Inflammatory macrophage treated with lipopolysaccharide for 4 hours (primary cell): Measurements from ENCODE around the gene SFSWAP.
"Not testable (repeated sequence)": the region's sequence is repeated elsewhere in the genome, so short reads cannot be mapped to it uniquely, and the experiment has no call there.

ENCODE experiments used
- DNase-seq: peaks from one replicate; pipeline ENCODE4 v3.0.0-alpha.2; 2020

The SFSWAP gene

DNA sequence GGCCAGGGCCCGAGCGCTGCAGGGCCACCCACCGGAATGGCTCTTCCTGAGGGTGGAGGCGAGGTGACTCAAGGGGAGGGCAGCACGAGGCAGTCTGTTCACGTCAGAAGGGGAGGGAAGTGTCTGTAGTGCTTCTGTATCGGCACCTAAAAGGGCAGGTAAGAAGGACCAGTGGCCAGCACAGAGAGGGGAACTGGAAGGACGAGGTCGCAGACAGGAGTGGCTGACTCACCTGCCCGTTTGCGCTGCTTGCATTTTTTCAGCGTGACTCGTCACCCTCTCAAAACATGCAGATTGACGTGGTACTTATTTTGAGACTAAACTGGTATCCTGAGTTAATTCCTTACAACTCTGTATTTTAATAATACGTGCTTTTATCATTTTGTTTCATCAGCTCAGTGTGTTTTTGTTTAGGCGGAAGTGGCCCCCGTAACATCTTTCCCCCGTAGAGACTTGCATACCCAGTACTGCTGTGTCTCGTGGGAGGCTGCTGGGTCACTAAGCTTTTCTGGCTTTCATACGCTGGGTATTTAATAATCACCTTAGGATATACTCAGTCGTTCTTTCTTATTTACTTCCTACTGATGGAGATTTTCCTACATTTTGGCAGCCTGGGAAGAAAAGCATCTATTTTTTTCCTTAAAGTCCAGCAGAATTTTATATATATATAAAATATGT is 26.4 kb downstream of the SFSWAP start:
- DNase-seq: no peak

DNA sequence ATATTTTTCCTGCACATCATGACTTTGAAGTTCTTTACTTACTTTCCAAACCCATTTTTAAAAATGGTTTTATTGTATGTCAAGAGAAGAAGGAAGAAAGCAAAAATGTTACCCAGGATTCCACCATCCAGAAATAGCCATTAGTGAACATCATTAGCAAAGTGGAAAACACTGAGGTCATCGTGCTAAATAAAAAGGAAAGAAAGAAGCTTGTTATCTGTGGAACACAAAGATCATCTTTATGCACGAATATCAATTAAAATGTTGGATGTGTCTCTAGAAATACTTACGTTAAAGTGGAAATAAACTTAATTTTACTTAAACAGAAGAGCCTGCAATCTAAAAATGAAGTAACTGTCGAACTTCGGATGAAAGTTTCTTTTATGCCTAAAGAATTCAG is 27.3 kb downstream of the SFSWAP start:
- DNase-seq: no peak

DNA sequence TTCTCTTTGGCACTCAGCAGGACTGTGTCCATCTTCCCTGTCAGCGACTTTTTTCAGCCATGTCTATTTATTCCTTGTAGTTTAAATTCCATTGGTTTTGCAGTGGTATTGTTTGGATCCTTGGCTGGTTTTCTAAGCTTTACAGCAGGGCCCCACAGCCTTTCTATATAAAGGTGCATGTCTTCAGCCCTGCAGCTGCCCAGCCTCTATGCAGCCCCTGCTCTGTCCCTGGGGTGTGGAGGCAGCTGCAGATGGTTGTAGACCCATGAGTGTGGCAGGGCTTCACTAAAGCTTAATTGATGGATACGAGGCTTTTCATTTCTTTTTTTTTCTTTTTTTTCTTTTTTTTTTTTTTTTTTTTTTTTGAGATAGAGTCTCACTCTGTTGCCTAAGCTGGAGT is 29.7 kb downstream of the SFSWAP start:
- no peak for DNase-seq

DNA sequence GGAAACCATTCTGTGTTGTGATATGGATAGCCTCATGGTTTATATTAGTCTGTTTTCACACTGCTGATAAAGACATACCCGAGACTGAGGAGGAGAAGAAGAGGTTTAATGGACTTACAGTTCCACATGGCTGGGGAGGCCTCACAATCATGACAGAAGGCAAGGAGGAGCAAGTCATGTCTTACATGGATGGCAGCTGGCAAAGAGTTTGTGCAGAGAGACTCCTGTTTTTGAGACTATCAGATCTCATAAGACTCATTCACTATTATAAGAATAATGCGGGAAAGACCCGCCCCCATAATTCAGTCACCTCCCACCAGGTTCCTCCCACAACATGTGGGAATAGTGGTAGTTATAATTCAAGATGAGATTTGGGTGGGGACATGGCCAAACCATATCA is 31.9 kb downstream of the SFSWAP start:
- not testable (repeated sequence) for DNase-seq

DNA sequence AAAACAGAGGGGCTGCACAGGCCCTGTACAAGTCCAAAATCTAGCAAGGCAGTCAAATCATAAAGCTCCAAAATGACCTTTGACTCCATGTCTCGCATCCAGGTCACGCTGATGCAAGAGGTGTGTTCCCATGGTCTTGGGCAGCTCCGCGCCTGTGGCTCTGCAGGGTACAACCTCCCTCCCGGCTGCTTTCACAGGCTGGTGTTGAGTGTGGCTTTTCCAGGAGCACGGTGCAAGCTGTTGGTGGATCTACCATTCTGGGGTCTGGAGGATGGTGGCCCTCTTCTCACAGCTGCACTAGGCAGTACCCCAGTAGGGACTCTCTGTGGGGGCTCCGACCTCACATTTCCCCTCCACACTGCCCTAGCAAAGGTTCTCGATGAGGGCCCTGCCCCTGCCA is 32.5 kb downstream of the SFSWAP start:
- not testable (repeated sequence) for DNase-seq

DNA sequence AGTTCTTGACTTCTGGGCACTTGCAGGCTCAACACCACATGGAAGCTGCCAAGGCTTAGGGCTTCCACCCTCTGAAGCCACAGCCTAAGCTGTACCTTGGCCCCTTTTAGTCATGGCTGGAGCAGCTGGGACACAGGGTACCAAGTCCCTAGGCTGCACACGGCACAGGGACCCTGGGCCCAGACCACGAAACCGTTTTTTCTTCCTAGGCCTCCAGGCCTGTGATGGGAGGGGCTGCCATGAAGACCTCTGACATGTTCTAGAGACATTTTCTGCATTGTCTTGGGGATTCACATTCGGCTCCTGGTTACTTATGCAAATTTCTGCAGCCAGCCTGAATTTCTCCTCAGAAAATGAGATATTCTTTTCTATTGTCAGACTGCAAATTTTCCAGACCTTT is 33.0 kb downstream of the SFSWAP start:
- DNase-seq: not testable (repeated sequence)

DNA sequence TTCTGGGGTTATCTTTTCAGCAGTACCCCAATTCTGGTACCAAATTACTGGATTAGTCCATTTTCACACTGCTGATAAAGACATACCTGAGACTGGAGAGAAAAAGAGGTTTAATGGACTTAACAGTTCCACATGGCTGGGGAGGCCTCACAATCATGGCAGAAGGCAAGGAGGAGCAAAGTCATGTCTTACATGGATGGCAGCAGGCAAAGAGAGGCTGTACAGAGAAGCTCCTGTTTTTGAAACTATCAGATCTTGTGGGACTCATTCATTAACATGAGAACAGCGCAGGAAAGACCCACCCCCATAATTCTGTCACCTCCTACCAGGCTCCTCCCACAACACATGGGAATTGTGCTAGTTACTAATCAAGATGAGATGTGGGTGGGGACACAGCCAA is 33.8 kb downstream of the SFSWAP start:
- not testable (repeated sequence) for DNase-seq

DNA sequence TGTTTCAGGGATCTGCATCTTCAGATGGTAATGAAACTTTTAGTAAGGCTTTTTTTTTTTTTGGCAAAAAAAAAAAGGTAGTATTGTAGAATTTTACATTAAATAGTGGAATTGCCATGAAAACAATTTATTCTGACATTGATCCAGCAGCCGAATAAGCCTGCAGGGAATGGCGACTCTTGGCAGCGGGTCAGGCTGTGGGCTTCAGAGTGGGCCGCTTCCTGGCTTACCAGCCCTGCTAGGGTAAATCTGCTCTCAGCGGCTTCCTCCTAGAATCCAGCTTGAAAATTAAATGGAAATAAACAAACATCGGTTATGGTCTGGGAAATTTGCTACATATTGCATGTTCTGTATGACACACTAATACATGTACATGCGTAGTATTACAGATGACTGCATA is 34.8 kb downstream of the SFSWAP start:
- DNase-seq: no peak

DNA sequence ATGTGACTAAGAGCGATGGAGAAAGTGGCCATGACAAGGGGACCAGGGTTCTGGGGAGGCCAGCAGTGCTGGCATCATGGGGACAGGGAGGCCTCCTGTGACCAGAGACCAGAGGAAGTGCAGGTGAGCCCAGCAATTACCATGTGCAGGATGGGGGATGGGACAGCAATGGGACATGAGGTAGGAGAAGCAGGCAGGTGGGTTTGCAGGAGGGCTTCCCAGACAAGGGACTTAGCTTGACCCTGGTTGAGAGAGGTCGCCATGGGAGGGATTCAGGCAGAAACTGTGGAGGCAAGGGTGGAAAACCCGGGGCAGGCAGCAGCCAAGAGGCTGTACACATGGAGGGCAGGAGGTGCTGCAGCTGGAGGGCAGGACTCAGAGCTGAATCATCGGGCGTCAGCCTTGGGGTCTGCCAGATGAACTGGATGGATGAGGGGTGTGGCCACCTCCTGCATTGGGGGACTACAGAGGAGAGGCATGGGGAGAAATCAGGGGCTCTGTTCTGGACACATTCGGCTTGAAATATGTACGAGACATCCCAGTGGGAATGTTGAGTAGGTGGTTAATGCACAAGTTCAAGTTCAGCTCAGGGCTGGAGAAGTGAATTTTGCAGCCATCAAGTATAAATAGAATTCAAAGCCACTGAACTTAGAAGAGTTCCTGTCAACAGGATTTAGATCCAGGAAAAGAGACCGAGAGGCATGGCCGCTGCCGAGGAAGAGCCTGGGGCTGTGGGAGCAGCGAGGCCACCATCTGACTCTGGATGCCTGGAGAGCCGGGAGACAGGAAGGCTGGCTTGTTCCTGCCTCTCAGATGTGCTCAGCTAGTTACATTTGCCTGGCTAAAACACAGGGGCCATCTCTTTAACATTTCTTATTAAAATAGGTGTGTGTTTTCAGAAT is 36.6 kb downstream of the SFSWAP start:
- DNase-seq: no peak

DNA sequence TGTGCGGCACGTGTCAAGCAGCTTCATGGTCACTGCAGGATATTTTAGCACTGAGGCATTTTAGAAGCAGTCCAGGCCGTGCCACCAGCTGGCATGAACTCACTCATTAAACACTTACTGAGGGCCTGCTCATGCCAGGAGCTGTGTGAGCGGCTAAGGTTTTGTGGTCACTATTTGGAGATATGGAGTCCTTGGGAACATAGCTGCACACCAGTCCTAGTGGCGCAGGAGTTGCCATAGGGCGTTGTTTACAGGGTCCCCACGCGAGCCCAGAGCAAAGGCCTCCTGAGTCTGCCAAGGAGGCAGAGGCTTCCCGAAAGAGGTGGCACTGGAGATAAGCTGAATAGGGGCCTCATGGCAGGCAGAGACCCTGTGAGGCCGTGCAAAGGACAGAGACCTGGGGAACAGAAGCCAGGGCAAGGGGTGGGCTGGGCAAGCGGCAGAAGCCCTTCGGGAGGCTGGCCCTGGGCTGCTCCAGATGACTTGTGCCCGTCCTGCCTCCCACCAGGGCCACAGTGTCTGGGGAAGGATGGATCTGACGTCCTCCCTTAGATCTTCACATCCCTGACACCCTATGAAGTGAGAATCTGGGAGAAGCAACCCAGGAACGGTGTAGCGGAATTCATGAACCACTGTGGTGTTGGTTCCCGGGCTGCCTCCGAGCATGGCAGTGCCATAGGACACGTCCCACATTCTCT is 38.9 kb downstream of the SFSWAP start:
- DNase-seq: no peak

DNA sequence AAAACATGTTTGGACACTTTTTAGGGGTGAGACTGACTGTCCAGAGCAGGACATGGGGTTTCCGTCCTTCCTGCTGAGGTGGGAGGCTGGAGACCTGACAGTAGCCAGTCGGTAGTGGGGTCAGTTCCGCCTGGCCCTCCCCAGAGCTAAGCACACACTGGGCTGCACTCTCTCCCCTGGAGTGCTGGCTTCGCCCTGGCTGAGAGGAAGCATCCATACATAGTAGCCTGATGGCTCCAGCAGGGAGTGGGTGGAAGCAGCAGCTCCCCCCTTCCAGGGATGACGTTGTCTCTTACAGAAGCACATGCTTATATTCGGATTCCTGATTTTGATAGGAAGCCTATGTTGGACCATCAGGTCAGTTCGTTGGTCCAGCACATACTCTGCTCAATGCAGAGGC is 40.4 kb downstream of the SFSWAP start:
- DNase-seq: no peak

DNA sequence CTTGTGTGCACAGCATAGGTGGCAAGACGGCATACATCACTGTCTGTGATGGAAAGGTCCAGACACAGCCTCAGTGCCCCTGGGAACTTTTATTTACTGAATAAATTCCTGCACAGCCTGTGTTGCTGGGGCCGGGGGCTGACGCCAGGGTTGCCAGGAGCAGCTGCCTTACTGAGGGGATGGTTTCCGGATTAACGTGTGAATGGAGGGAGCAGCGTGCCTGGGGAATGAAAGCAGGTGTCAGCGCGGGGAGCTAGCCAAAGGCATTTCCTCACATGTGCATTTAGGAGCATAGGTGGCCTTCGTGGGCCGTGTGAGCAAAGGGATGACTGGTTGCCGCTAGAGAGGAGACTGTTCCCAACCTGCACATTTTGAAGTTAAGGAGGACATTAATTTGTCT is 41.6 kb downstream of the SFSWAP start:
- no peak for DNase-seq

DNA sequence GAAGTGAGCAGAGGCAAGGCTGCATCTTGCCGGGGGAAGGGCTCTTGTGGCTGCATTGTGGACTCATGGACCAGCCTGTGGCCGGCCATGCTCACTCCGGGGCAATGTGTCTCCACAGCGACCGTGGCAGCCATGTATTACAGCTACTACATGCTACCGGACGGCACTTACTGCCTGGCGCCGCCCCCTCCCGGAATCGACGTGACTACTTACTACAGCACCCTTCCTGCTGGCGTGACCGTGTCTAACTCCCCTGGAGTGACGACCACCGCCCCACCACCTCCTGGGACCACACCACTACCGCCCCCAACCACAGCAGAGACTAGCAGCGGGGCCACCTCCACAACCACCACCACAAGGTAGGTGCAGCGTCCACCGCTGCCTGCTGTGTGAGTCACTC is 42.1 kb downstream of the SFSWAP start:
- no peak for DNase-seq

DNA sequence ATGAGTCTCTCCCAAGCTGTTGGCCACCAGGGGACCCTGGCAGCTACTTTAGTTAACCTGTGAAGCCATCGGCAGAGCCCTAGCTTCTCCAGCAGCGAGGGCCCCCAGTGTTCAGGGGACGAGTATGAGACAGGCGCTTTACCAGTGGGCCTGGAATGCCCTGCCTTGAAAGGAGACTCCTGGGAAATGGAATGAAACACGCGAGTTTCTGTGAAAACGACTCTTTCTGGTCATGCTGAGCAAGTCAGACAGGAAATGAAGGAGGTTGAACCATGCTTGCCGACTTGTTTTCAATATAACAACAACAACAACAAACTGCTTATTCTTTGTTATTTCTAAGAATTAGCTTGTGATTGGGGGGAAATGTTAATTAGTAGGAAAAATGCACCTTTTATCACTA is 42.9 kb downstream of the SFSWAP start:
- no peak for DNase-seq

DNA sequence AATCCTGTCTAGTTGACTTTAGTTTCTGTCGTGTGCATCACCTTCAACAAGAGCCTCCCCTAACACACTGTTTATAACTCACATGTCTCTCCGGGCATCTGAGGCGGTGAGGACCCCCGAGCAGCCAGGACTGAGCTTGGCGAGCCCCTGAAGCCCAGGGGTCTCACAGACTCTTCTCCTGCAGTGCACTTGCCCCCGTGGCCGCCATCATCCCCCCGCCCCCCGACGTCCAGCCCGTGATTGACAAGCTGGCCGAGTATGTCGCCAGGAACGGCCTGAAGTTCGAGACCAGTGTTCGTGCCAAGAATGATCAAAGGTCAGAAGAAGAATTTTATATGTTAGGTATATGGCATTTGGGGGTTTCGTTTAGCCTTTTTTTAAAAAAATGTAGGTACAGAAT is 43.3 kb downstream of the SFSWAP start:
- DNase-seq: no peak

DNA sequence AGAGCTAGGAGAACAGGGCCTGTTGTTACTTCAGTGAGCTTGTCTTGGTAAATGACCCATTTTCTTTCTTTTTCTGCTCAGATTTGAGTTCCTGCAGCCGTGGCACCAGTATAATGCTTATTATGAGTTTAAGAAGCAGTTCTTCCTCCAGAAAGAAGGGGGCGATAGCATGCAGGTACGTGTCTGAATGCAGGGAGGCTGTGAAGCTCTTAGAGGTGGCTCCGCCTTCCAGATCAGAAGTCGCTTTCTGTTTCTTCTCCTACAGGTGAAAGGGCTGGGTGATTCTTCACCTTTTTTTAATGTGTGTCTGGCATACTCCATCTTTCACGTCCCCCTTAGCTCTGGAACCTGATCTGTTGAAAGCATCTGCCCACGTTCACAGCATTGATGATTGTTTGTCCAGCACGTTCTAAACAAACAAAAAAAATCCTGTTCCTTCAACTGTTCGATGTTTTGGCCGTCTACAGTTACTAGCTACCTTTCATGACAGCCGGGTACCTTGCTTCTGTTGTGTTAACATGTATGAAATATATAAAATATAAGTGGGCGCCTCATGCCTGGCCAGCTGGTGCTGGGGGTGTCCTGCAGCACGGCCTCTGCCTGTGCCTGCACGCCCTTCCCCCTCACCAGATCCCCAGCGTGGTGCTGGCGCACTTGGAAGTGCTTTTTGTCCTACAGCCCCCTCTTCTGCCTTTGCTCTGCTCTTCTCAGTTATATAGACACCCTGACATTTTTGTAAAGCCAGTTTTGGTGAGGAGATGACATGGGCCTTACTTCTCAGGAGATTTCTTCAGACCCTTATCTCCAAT is 44.6 kb downstream of the SFSWAP start:
- DNase-seq: peak; percentile 14

DNA sequence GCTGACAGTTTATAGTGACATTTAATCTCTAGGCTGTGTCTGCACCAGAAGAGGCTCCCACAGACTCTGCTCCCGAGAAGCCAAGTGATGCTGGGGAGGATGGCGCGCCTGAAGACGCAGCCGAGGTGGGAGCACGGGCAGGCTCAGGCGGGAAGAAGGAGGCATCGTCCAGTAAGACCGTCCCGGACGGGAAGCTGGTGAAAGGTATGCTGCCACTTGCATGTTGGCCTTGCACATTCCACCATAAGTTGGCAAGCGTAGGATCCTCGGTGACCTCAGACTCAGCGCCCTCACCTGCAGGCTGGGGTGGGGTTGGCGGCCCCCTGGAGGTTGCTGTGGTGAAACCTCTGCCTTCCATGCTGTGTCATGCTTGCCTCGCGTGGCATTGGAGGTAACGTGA is 45.6 kb downstream of the SFSWAP start:
- no peak for DNase-seq

DNA sequence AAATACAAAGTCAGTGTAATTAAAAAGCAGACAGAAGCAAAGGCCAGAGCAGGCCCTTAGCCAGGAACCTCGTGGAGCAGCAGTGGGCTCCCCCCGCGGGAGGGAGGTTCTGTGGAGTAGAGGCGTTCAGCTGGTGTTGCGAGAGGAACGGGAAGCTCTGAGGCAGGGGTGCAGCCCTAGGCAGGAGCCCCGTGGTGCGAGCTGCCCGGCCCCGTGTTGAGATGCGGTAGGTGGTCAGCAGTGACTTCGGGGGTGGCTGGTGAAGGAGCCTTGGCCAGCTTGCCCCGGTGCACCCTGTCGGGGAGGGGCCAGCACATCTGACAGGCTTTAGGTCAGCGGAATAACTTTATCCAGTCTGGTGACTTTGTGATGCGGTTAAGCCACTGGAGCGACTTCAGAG is 46.2 kb downstream of the SFSWAP start:
- DNase-seq: no peak

DNA sequence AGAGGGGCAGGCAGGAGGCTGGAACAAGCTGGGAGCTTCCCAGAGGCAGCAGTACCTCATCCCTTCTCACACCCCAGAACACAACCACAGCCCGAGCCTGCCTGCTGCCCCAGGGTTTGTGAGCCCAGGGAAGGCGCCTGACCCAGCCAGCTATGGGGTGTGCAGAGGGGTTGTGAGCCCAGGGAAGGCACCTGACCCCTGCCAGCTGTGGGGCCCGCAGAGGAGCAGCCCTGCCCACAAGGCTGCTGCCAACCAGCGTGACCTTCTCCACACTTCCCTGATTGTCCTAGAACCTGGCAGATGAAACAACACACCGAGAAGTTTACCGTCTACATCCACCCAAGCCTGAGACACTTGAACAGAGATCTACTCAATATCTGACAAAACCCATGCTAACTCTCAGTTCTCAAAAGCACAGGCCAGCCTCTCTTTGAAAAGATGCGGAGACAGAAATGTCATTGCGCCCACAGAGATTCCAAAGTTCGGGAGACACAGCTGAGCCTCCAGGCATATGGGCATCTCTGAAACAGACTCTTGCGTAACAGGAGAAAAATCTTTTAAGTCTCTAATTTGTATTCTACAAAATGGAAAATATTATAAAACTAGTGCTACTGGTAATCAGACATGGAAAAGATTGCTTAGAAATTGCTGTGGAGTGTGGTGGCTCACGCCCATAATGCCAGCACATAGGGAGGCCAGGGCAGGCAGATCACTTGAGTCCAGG is 47.3 kb downstream of the SFSWAP start:
- DNase-seq: no peak

DNA sequence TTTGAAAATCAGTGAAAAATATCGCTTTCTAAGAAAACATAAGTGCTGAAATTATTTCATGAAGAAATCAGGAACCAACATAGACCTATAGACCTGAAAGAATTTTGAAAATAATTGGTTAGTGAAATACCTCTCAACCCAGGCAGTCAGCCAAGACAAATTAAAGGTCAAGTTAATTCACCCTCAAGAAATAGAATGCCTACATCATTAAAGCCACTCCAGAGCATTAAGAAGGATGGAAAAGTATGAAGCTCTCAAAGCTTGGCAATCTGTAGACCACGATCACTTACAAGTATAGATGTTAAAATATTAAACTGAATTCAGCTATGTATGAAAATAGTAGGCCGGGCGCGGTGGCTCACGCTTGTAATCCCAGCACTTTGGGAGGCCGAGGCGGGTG is 48.3 kb downstream of the SFSWAP start:
- DNase-seq: no peak

DNA sequence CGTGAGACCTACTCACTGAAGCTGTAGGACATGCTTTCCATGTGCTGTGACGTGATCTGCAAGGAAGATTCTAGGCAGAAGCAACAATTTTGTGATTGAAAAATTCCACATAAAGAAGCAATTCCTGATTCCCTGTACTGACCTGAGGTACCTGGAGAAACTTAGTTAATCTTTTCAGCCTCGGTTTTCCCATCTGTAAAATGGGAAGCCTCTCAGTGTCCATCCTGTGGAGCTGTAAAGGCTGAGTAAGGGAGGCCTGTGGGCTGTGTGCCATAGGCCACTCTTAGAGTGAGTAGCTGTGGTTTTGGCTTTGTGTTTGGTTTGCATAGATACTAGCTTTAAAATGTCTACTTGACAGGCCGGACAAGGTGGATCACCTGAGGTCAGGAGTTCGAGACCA is 50.7 kb downstream of the SFSWAP start:
- no peak for DNase-seq

DNA sequence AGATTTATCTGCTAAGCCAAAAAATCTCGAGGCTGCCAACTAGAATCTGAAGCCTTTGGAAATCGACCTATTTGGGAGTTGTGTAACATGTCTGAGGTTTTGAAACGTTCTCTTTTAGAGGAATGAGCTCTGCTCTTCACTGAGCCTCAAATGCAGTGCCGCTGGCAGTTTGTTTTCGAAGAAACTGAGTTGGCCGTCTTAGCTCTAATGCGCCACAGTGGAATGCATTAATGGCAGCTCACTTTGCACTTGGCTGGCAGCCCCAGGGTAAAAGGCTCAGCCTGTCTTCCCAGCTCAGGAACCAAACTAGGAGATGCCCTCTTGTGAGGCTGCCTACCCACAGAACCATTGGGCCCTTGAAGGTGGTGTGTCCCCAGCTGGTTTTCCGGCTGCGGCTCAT is 53.8 kb downstream of the SFSWAP start:
- DNase-seq: no peak
